Ectodermal cell (in vitro differentiated cells): ENCODE data around the gene TASOR2.

Experiments used
- H3K27ac ChIP-seq: 2 replicates; pipeline ENCODE4 v1.7.0; 2013; ENCODE audit warnings: mild to moderate bottlenecking, low read depth, low read length; ENCODE audit not compliant: insufficient read depth, poor library complexity, severe bottlenecking
- H3K27me3 ChIP-seq: 2 replicates; pipeline ENCODE4 v1.7.0; 2013; ENCODE audit warnings: mild to moderate bottlenecking, low read length; ENCODE audit not compliant: insufficient read depth, control insufficient read depth, poor library complexity, severe bottlenecking
- H3K36me3 ChIP-seq: one replicate; pipeline ENCODE4 v1.7.0; 2013; ENCODE audit warnings: low read length; ENCODE audit not compliant: control insufficient read depth, insufficient read depth
- H3K4me1 ChIP-seq: one replicate; pipeline ENCODE4 v1.7.0; 2013; ENCODE audit warnings: low read length; ENCODE audit not compliant: control insufficient read depth, insufficient read depth
- H3K4me3 ChIP-seq: 2 replicates; pipeline ENCODE4 v1.7.0; 2013; ENCODE audit warnings: low read depth, low read length, control low read depth; ENCODE audit not compliant: insufficient read depth
- H3K9me3 ChIP-seq: 2 replicates; pipeline ENCODE4 v1.7.0; 2013; ENCODE audit warnings: mild to moderate bottlenecking, low read length, moderate library complexity; ENCODE audit not compliant: control insufficient read depth
- WGBS, 2 experiments: methylation state at CpG; one replicate each; pipeline ENCODE4 v1.1.7; 2013; ENCODE audit warnings: missing lambda C conversion rate in 2 of 2; 5-methylcytosine and 5-hydroxymethylcytosine counted together

Gene TASOR2

DNA sequence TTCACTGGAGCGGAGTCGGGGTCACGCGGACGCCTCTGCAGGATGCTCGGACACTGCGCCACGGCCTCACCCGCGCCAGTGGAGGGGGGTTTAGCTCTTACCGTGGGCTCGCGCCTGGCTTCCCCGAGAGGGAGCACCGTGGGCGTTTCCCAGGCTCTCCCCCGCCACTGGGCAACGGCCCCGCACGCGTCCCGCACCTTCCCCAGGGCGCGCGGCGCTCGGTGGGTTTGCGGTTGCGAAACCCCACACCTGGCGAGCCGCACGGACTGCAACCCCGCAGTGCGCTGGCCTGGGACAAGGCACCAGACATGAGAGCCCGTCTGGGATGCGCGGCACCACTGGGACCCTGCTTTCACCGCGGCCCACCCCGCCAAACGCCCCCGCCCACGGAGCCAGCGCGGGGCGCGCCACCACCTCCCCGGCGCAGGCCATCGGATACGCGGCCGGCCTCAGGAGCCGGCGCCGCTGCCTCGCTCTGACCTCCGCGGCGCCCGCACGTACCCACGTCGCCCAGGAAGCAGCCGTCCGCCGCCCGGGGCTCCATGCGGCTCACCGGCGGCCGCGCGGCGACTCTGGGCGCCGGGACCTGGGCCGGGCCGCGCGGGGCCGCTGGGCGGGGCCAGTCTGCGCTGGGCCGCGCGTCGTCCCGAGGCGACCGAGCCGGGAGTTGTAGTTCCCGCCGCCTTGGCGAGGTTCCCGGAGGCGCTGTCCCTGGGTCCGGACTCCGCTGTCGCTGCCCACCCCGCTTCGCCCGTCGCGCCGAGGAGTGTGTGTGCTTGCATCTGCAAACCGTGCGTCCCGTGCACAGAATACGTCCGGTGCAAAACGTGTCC is 18.4 kb upstream of the TASOR2 start, which contains the start of gene ASB13:
Gene ASB13, minus strand, starts transcription at position 588 of the 833 bp plus-strand sequence. Its CDS starts 44 bp downstream, at position 544.
- peak within 1 kb of the TSS; percentile 86 for H3K4me3 ChIP-seq

DNA sequence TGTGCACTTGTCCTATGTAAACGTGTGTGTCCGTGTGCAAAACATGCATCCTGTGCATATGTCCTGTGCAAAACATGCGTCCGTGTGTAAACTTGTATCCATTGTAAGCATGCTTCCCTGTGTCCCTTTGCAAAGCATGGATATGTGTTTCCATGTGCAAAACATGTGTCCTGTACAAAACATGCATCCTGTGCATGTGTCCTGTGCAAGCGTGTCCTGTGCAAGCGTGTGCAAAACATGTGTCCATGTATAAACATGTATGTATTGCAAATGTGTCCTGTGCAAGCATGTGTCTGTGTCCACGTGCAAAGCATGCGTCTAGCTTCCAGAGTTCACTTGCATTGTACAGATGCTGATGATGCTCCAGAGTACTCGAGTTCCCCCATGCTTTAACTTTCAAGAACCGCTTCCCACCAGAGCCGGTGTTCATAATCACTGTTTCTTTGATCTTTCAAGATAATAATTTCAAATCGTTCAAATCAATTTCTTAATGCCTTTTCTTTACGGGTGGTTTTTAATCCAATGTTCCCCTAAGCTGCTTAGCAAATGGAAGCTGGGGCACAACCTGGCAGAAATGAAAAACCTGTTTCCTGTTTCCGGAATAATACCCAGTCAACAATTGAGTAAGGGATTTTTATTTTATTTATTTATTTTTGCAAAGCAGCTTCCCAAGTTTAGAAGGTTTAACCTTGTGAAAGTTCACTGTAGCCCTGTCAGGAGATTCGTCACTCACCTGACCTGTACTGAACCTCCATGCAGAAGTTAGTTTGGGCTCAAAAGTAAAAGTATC is 17.6 kb upstream of the TASOR2 start:
- 66 to 70% methylated on average over 14 to 15 of the region's 15 CpGs for WGBS, 2 experiments
- Histone ChIP-seq H3K4me3 (peak overlapping the region; percentile 86), H3K27ac (no peak overlapping the region), H3K4me1 (peaks cover 6% of the 10 kb centered on the region), H3K36me3 (no peaks in the 10 kb centered on the region), H3K9me3 (no peaks in the 10 kb centered on the region), H3K27me3 (peaks cover 35% of the 10 kb centered on the region)

More for the DNA sequence above, 18.4 kb upstream of the TASOR2 start, which contains the start of gene ASB13:
- H3K4me1 ChIP-seq, result peaks cover 6% of the 10 kb centered on the region
- no peak within 1 kb of the TSS for H3K27ac ChIP-seq
- H3K27me3 ChIP-seq, result peaks cover 35% of the 10 kb centered on the region
- H3K36me3 ChIP-seq, result no peaks in the 10 kb centered on the region
- H3K9me3 ChIP-seq, result no peaks in the 10 kb centered on the region
- 0 to 1% methylated on average over 112 of the region's 112 CpGs for WGBS, 2 experiments

DNA sequence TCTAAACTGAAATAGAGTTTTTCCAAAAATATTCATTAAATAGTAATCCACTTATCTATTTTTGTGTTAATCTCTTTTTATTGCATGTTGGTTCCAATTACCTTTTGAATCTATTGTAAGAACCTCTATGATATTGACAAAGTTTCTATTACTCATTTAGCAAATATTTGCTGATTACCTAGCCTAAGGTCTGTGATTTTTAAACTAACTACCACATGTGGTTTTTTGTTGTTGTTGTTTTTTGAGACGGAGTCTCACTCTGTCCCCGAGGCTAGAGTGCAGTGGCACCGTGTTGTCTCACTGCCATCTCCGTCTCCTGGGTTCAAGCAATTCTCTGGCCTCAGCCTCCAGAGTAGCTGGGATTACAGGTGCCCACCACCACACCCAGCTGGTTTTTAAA is 16.2 kb upstream of the TASOR2 start:
- H3K4me1 ChIP-seq, result no peaks in the 10 kb centered on the region
- H3K27ac ChIP-seq, result no peak overlapping the region
- H3K9me3 ChIP-seq, result no peaks in the 10 kb centered on the region
- WGBS, 2 experiments, result 89 to 90% methylated on average over 4 of the region's 4 CpGs
- no peak overlapping the region for H3K4me3 ChIP-seq
- H3K27me3 ChIP-seq, result peaks cover 35% of the 10 kb centered on the region
- H3K36me3 ChIP-seq, result no peaks in the 10 kb centered on the region

DNA sequence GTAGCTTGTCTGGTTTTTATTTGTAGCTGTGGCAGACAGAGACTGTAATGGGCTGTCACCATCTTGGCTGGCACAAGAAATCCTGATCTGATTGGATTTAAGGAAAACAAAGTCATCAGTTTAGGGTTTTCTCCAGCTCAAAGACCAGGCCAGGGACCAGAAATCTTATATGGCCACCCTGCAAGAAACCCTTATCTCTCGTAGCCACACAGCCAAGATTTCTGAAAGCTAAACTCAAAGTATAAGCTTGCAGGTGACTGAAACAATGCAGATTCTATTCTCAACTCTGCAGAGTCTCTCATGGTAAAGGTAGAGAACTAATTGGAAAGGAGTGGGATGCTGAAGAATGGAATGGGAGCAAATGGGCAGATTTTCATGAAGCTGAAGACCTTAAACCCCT is 15.0 kb upstream of the TASOR2 start:
- WGBS, 2 experiments, result 83 to 92% methylated on average over 1 of the region's 1 CpG
- Histone ChIP-seq H3K27me3 (peaks cover 35% of the 10 kb centered on the region), H3K4me1 (no peaks in the 10 kb centered on the region), H3K9me3 (no peaks in the 10 kb centered on the region), H3K36me3 (no peaks in the 10 kb centered on the region), H3K27ac (no peak overlapping the region), H3K4me3 (no peak overlapping the region)

DNA sequence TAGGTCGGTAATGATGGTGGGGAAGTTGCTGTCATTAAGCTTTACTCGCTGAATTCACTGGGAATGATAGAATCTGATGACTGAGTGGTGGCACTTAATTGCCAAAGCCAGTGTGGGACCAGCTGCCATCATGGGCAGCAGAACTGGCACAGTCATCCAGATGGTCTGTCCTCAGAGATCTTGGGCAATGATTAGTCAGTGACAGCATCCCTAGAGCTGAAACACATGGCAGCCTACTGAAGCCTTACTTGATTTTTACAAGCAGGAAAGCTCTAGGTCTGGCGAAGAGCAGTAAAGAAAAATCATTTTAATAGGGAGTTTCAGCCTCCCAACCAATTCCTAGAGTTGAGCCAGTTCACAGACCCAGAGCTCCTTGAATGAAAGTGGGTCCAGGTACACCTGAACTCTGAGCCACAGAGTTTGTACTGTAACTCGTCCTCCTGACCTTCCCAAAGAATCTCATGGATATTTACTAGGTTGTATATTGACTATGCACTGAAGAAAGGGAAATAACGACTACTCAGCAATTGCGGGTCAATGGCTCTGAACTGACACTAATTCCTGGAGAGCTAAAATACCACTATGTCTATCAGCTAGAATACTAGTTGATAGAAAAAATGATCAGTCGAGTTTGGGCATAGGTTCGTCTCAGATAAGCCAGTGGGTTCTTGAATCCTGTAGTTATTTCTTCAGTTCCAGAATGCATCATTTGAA is 13.8 kb upstream of the TASOR2 start:
- Histone ChIP-seq H3K27ac (no peak overlapping the region), H3K9me3 (no peaks in the 10 kb centered on the region), H3K4me3 (no peak overlapping the region), H3K4me1 (no peaks in the 10 kb centered on the region), H3K27me3 (peaks cover 30% of the 10 kb centered on the region), H3K36me3 (no peaks in the 10 kb centered on the region)
- WGBS, 2 experiments, result 84 to 88% methylated on average over 8 of the region's 8 CpGs

DNA sequence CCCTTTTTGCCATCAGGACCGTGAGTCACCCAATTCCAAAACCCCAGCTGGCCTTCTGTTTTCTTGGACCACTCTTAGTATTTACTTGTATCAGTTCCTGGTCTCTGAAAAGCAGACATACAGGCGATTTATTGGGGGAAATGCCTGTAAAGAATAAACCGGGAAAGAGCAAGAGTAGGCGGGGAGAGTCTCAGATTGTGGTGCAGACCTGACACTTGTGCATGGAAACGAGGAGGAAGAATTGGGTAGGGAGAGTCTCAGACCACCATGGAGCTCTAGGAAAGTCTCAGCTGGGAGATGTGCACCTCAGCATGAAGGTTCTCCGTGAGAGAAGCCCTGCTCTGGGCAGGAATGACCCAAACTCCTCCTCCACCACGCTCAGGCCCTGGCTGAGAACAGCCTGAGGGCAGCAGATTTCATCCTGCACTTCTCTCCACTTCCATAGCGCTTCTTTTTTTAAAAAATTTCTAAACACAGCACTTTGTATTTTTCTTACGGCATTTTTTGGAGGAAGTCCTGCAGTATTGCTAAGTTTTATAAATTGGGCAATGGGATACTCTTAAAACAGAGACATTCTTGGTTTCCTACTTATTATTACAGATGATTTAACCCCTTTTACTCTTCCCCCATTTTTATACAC is 6.1 kb upstream of the TASOR2 start:
- peaks cover 54% of the 10 kb centered on the region for H3K27me3 ChIP-seq
- no peaks in the 10 kb centered on the region for H3K36me3 ChIP-seq
- 75 to 82% methylated on average over 8 to 9 of the region's 9 CpGs for WGBS, 2 experiments
- H3K9me3 ChIP-seq, result no peaks in the 10 kb centered on the region
- no peaks in the 10 kb centered on the region for H3K4me1 ChIP-seq
- no peak overlapping the region for H3K27ac ChIP-seq
- no peak overlapping the region for H3K4me3 ChIP-seq

DNA sequence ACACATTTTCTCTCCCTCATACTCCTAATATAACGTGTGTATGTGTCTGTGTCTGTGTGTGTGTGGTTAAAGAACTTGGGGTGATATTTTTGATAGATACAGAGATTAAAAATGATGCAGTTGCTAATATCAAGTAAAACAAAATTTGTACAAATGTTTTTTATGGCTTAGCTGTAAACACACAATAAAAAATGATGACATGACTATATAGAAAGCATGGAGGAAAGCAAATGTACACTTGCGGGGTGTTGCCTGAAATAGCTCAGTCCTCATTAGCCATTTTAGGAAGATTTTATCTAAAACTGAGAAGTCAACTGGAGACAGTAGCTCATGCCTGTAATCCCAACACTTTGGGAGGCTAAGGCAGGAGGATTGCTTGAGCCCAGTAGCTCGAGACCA is 5.6 kb upstream of the TASOR2 start:
- Histone ChIP-seq H3K4me1 (no peaks in the 10 kb centered on the region), H3K36me3 (no peaks in the 10 kb centered on the region), H3K4me3 (no peak overlapping the region), H3K27ac (no peak overlapping the region), H3K9me3 (no peaks in the 10 kb centered on the region), H3K27me3 (peaks cover 59% of the 10 kb centered on the region)
- WGBS, 2 experiments, result 91 to 100% methylated on average over 1 to 2 of the region's 3 CpGs

DNA sequence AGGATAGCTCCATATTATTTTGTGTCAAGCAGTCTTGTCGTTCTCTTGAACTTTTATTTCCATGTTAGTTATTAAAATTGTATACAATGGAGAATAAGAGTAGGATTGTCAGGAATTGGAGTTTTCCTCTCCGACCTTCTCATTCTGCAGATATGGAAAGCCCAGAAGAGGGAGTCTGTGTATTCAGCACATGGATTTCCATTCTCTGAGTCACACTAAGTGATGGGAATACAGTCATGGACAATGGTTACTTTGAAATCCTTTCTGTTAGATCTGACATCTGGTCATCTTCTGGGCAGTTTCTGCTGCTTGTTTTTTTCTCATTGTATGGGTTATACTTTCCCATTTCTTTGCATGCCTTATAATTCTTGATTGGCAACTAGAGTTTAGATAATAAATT is 5.0 kb upstream of the TASOR2 start:
- H3K27me3 ChIP-seq, result peaks cover 59% of the 10 kb centered on the region
- H3K4me1 ChIP-seq, result no peaks in the 10 kb centered on the region
- no peak overlapping the region for H3K4me3 ChIP-seq
- WGBS, 2 experiments, result 85% methylated on average over 2 of the region's 2 CpGs
- no peaks in the 10 kb centered on the region for H3K36me3 ChIP-seq
- H3K27ac ChIP-seq, result no peak overlapping the region
- no peaks in the 10 kb centered on the region for H3K9me3 ChIP-seq

DNA sequence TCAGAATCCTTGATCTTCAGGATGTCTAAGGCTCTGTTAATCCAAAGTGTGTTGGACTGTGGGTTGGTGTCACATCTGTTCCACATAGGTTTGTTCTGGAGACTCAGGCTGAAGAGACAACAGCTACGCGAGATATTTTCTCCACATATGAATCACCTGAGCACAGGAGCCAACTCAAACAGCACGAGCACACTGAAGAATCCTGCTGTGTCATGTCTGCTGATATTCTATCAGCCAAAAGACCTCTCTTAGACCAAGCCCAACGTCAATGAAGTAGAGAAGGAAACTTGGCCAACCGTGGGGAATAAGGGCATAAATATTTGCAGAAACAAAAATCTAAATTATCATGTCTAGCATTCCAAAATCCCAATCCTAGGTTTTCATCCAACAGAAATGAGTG is 2.7 kb upstream of the TASOR2 start:
- Histone ChIP-seq H3K27me3 (peaks cover 59% of the 10 kb centered on the region), H3K36me3 (no peaks in the 10 kb centered on the region), H3K4me1 (no peaks in the 10 kb centered on the region), H3K27ac (no peak overlapping the region), H3K4me3 (no peak overlapping the region), H3K9me3 (no peaks in the 10 kb centered on the region)
- 85 to 88% methylated on average over 4 to 5 of the region's 5 CpGs for WGBS, 2 experiments
